Right kidney (tissue), 1 donor: Measurements from ENCODE around the gene PDE7B.

Experiments
- DNase-seq: peaks from one replicate; pipeline ENCODE4 v3.0.0-alpha.2; 2016

The PDE7B gene

GRCh38 chr6:136031982-136032381 is 180.5 kb downstream of the PDE7B start:
- no peak for DNase-seq

- DNase-seq: no peak
These were observed 181.9 kb downstream of the PDE7B start for GRCh38 chr6:136033416-136033815.

GRCh38 chr6:136034422-136034821 is 182.9 kb downstream of the PDE7B start:
- DNase-seq: no peak

GRCh38 chr6:136035378-136036070 is 184.0 kb downstream of the PDE7B start:
- no peak for DNase-seq

- DNase-seq: no peak
These were observed 184.5 kb downstream of the PDE7B start for GRCh38 chr6:136036071-136036380.

GRCh38 chr6:136036601-136037000 is 185.1 kb downstream of the PDE7B start:
- DNase-seq: no peak

GRCh38 chr6:136037242-136037875 is 185.9 kb downstream of the PDE7B start:
- DNase-seq: no peak

- peak; percentile 54 for DNase-seq
These were observed 186.5 kb downstream of the PDE7B start for GRCh38 chr6:136037876-136038460.

- no peak for DNase-seq
These were observed 187.0 kb downstream of the PDE7B start for GRCh38 chr6:136038531-136038930.

GRCh38 chr6:136039185-136039584 is 187.7 kb downstream of the PDE7B start:
- DNase-seq: no peak

- no peak for DNase-seq
These were observed 199.0 kb downstream of the PDE7B start for GRCh38 chr6:136050475-136050874.

- no peak for DNase-seq
These were observed 199.8 kb downstream of the PDE7B start for GRCh38 chr6:136051140-136051775.

- no peak for DNase-seq
These were observed 200.5 kb downstream of the PDE7B start for GRCh38 chr6:136052031-136052430.

GRCh38 chr6:136058852-136059251 is 207.4 kb downstream of the PDE7B start:
- DNase-seq: no peak

GRCh38 chr6:136059308-136059707 is 207.8 kb downstream of the PDE7B start:
- DNase-seq: no peak

- no peak for DNase-seq
These were observed 208.6 kb downstream of the PDE7B start for GRCh38 chr6:136060052-136060451.

GRCh38 chr6:136060759-136061158 is 209.3 kb downstream of the PDE7B start:
- no peak for DNase-seq

GRCh38 chr6:136061701-136062100 is 210.2 kb downstream of the PDE7B start:
- no peak for DNase-seq

GRCh38 chr6:136063096-136063495 is 211.6 kb downstream of the PDE7B start:
- no peak for DNase-seq

- DNase-seq: no peak
These were observed 214.5 kb downstream of the PDE7B start for GRCh38 chr6:136066005-136066404.

GRCh38 chr6:136067731-136068341 is 216.3 kb downstream of the PDE7B start:
- DNase-seq: no peak

- no peak for DNase-seq
These were observed 217.6 kb downstream of the PDE7B start for GRCh38 chr6:136069119-136069518.

- no peak for DNase-seq
These were observed 219.3 kb downstream of the PDE7B start for GRCh38 chr6:136070815-136071214.
